OCI-M2 (cell line): ENCODE measurements around the gene ATAD2B.

Experiments
- DNase-seq: peaks from one replicate; lab custom pipeline; 2025; ENCODE audit not compliant: unreplicated experiment; lab: John Stamatoyannopoulos, UW

ATAD2B gene

DNA sequence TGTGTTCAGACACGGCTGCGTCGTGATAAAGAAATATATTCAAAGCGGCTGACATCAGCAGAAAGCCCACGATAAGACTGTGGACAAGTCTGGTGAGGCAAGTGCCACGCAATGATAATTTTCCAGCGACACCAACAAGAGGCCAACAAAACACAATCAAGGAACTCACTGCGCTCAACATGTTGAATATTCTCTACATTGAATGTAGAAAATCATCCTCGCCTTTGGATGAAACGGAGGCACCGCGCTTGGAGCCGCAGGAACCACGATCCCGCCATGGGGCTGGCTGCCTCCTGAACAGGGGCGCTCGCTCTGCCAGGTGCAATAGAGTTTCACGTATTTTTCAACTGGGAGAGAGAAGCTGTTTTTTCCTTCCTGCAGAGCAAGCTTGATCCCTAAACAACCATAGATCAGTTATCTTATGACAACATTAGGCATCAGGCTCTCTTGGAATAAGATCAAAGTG lies 220.3 kb downstream of the ATAD2B start:
- DNase-seq, result no peak

- no peak for DNase-seq
Observed at GRCh38 chr2:23705771-23706612, 220.9 kb downstream of the ATAD2B start.

- no peak for DNase-seq
Observed at GRCh38 chr2:23703583-23704385, 223.1 kb downstream of the ATAD2B start.

- DNase-seq, result no peak
Observed at GRCh38 chr2:23703037-23703582, 223.8 kb downstream of the ATAD2B start.

DNA sequence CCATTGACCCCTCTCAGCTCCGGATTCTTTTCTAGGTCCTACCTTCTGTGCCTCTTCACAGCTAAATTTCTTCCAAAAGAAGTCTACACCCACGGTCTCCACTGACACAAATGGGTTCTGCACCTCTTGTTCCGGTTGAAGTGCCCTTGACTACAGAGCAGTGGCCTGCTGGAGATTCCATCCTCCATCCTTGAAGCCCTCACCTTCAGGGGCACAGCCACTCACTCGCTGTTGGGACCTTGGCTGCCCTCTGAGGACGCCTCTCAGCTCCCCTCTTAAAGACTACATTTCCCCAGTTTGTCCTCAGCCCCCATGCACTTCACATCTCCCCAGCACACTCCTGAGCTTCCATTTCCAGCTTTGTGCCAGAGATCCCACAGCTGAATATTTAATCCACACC lies 226.3 kb downstream of the ATAD2B start:
- DNase-seq, result no peak

GRCh38 chr2:23699580-23699925 lies 227.4 kb downstream of the ATAD2B start:
- no peak for DNase-seq

- no peak for DNase-seq
Observed at GRCh38 chr2:23698721-23699579, 228.0 kb downstream of the ATAD2B start.
